Measurements from ENCODE around the gene GNG12.
"Not testable (repeated sequence)": the region's sequence is repeated elsewhere in the genome, so short reads cannot be mapped to it uniquely, and the experiment has no call there.

GNG12 gene

DNA sequence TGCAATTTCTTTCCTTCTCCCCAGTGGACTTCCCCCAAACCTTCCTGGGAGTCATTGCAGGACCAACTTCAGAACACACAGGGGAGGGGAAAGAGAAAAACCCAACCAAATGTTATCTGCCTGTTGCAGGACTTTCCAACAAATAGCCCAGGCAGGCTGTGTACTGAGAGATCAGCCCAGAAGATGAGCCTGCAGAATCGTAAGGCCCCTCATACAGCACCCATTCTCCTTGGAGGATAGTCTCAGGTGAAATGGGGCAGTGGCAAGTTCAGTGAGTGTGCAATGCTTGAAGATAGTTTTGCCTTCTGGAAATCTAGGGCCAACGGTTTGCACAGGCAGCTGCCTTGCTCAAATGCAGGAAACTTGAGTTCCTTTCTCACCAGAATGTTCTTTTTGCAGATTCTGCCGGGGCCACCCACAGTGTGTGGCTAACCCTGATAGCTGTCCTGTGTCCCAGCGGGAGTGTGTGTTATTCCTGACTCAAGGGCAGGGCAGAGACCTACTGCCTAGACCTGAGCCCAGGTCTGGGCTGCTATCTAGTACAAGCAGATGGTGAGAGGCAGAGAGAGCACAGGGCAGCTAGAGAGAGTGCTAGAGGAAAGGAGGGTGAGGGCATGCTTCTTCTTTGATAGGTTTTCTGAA, 99.5 kb downstream of the GNG12 start:
- no peak for DNase-seq (ENCODE audit: low spot score)

DNA sequence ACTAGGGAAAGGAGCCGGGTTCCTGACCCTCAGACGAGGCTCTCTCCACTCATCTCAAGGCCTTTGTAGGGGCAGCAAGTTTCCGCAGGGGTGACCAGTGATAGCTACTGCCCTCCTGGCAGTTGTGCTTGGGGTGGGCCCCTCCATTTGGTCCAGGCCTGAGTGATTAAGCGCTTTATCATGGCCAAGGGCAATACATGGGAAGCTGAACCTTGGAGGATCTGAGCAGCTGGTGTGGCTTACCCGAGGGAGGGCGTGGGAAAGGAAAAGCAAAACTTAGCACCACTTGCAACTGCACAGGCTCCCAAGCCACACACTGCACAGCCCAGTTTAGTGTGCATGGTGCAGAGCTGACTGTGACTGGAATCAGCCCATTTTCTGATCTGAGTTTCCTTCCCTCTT, 100.5 kb downstream of the GNG12 start:
- no peak for DNase-seq (ENCODE audit: low spot score)

DNA sequence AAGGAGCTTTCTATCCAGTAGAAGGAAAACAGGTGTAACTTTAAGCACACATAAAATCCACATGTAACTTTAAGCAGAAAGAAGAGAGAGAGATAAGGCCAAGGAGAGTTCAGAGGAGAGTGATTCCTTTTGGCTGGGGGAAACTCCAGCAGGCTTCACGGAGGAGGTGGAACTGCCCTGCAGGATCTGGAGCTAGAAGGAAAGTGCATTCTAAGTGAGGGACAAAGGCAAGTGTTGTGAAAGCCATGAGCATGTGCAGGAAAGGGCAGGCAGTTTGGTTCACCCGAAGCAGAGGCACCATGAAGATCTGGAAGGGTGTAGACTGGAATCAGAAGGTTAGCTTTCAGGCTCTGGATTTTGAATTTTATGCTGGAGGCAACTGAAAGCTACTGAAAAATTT, 101.9 kb downstream of the GNG12 start:
- DNase-seq (ENCODE audit: low spot score), result no peak

DNA sequence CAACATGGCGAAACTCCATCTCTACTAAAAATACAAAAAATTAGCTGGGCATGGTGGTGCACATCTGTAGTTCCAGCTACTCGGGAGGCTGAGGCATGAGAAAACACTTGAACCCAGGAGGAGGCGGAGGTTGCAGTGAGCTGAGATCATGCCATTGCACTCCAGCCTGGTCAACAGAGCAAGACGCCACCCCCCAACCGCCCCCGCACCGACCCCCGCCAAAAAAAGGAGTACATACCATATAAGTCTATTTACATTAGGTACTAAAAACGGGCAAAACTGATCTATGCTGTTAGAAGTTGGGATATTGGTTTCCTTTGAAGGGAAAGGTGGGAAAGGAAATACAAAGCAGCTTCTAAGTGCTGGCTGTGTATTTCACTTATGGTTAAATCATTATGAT, 103.0 kb downstream of the GNG12 start:
- DNase-seq (ENCODE audit: low spot score), result not testable (repeated sequence)

DNA sequence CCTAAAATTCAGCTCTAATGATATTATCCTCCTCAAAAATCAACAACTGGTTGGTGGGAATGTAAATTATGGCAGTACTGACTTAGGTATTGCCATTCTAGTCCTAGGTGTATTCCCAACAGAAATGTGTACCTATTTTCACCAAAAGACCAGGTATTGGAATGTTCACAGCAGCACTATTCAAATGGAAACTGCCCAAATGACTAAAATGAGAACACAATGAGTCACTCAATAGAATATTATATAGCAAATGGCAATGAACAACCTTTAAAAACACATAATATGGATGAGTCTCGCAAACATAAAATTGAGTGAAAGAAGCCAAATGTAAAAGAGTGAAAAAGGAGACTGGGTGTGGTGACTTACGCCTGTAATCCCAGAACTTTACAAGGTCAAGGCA, 103.4 kb downstream of the GNG12 start:
- DNase-seq (ENCODE audit: low spot score), result no peak

DNA sequence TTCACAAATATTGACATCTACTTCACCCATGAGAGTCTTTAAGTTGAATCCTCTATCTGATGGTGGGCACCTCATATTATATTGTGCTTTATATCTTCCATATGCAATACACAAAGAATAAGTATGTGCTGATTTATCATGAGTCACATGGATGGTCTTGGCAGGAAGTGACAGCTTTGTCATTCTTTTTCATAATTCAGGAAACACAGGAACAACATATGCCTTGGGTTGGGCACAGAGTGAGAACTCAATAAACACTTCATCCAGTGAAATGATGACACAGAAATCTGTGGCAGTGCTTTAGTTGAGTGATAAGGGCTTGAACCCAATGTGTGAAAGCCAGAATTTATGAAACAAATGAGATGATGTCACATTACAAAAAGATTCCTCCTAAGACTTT, 107.0 kb downstream of the GNG12 start:
- no peak for DNase-seq (ENCODE audit: low spot score)

DNA sequence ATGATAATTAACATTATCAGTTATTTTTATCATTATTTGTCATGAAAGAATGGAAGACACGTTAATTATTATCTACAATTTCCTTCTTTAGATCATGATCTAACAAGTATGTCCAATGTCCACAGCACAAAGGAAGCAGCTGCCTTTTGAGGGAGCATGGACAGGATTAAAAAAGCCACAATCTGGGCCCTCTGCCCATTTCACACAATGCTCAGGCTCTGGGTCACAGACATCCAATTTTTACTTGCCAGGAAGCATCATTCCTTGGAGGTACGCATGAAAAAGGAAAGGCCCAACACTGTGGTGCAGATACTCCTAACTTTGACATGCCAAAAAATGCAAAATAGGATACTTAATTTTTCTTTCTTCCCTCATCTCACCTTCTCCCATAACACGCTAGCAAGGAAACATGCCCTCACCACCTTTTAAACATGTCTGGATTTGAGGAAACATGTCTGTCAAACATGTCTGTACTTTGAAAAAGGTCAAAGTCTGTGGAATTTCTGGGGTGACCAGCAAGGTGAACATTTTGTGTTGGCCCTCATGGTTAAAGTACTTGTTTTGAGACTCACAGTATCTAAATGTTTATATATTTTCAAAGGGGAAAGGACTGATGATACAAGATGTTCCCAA, 108.2 kb downstream of the GNG12 start:
- DNase-seq (ENCODE audit: low spot score), result no peak

DNA sequence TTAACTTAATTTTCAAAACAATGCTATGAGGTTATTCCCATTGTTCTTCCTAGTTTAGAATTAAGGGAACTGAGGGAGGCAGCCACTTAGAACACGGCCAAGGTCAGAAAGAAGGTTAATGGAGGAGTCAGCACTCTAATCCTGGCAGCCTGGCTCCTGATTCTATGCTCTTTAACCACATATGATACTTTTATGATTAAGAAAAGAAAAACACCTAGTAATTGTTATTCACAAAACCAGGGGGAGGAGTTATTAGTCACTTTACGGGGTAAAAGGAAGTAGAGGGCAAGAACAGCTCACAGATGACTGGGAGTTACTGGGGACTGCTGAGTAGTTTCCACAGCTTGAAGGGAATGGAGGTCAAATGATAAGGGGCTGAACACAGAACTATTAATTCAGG, 109.6 kb downstream of the GNG12 start:
- DNase-seq (ENCODE audit: low spot score), result no peak

DNA sequence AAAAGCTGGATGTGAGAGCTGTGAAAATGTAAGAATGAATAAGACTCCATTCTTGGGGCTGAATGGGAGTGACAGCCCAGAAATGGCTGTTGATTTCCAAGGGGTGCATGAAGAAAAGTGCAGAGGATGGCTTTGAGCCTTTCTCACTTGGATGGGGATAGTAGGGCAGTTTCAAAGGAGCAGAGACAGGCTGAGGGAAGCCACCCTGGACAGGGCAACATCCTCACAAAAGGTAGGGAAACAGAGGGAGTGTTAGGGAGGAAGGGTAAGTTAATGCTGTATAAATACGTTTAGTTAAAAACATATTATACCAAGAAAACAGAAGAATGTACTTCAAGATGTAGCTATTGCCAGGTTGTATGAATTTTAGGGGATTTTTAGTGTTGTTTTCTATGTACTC, 110.1 kb downstream of the GNG12 start:
- no peak for DNase-seq (ENCODE audit: low spot score)

DNA sequence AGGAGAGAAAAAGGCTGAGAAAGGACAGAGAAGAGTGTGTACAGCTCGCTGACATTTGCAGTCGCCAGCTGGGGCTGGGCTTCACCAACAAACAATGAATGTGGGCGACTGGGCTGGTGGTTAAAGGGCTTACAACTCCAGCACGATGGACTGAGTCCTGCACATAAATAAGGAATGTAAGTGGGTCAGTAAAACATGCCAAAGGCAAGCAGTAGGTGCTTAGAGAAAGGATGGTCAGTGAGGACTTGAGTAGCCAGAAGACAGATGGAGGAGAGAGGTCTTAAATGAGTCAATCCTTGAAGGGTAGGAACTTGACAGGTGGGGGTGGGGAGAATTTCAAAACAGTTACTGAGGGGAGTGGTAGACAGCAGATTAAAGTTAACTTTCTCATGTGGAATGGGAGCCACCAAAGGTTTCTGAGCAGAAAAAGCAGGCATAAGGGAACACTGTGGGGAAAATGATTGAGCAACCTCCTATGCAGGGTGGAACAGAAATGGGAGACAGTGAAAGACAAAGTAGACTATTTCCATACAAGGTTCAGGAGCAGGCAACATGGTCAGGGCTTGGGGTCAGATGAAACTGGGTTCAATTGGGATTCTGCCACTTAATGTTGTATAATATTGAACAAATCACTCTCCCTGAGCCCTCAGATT, 110.8 kb downstream of the GNG12 start:
- DNase-seq (ENCODE audit: low spot score), result no peak

DNA sequence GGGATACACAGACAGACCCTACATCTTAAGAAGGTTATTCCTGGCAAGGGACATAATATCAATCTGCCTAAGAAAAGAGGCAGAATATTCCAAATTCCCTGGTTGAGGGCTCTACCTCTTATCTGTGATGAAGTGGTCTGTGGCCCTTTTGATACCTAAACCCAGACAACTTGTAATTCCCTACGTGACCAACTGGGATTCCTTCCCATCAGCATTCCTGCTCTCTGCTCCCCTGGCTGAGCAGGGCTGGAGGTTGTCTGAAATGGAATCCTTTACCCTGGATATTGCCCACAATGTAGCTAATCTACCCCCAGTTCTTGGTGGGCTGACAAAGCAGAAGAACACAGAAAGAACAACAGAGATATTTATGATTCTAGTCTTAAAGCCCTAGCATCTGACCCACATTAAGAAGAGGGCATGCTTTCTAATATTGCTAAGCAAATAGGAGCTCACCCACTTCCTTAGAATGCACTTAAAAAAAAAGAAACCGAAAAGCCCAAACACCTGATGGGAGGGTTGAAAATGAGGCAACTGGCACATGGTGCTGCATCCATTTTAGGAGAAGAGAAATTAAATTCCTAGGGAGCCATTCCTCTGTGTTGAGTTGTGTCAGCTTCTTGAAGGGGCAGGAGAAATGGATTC, 111.5 kb downstream of the GNG12 start:
- DNase-seq (ENCODE audit: low spot score), result no peak

DNA sequence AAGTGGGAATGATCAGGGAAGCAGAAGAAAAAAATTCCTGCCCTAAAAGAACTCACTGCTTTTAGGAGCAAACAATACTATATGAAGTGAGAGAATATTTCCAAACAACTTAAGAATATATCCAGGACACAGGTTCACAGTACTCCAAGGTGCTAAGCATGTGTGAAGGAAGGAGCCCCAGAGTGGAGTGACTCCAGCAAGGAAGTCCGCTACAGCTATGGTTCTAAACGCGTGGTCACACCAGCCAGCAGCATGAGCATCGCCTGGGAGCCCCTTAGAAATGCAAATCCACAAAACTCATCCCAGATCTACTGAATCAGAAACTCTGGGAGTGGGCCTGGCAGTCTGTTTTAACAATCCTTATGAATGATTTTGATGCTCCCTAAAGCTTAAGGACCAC, 112.2 kb downstream of the GNG12 start:
- DNase-seq (ENCODE audit: low spot score), result no peak

DNA sequence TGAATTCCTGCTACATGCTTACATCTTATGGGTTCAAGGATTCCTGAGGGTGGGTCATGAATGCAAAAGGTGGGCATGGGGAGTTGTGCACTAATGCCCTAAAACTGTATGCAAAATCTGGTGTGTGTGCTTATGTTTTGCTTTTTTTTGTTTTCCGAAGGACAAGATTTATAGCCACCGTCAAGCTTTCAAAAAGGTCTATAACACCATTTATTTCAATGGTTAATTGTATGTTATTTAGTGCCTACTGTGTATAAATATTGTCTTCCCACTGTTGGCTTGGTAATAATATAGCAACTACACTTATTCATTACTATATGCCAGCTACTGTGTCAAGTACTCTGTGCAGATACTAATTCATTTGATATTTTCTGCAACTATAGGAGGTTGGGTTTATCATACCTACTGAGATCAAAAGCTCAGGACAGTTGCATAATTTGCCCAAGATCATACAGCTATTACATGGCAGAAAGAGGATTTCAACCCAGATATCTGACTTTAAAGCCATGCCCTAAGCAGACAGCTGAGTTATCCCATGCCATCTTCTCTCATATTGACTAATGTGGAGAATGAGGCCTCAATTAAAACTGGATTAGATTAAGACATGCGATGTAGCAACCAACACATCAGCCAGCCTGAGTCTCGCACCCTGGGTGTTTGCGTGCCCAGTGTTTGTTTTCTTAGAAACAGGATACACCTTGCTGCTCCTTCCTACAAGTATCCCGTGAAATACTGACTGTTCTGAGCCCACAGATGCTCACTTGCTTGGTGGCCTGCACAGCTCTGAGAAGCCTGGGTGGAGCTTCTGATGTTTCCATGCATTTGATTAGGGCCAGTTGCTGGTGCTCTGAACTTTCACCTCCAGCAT, 113.7 kb downstream of the GNG12 start:
- no peak for DNase-seq (ENCODE audit: low spot score)

DNA sequence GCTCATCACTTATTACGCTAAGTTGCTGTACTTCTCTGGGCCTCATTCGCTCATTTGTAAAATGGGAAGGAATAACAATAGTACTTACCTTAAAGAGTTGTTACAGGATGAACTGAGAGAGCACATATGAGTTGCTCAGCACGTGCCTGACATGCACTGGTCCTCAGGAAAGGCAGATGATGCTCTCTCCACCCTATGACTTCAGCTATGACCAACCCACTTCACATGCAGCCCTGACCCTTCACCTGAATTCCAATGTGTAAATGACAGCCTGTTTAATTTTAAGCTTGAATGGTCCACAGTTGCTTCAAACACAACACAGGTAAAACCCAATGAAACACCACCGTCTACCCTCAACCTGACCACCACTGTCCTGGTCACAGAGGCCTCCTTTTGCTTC, 115.4 kb downstream of the GNG12 start:
- DNase-seq (ENCODE audit: low spot score), result no peak

DNA sequence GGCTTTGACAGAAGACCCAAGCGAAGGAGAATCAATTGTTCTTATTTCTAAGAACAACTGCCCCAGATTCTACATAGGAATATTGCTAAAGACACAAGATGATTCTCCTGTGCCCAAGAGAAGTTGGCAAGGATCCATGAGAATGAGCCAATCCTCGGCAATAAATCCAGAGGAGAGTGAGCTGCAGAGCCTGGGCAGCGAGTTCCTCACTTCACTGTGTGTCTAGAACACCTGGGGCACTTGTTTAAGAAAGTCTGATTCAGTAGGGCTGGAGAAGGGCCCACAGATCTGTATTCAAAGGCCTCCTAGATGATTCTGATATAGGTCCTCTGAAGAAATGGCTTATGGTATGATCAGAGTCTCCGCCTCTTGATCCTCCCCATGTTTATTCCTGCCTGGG, 116.5 kb downstream of the GNG12 start:
- DNase-seq (ENCODE audit: low spot score), result no peak

DNA sequence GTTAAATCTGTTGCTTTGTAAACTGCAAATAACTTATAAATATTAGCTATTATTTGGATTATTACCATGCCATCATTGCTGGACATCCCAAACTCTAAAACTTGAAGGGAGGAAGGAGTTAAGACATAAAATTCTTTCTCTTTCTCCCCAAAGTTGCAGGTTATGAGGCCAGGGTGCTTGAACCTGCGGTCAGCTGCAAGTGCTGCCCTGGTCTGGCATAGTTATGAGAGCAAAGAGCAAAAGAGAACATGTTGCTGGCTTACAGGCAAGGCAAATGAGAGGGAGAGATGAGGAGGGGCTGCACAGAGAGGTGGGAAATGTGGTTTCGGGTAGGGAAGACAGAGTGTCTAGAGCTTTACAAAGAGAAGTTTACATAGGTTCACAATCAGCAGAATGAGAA, 117.4 kb downstream of the GNG12 start:
- DNase-seq (ENCODE audit: low spot score), result no peak

DNA sequence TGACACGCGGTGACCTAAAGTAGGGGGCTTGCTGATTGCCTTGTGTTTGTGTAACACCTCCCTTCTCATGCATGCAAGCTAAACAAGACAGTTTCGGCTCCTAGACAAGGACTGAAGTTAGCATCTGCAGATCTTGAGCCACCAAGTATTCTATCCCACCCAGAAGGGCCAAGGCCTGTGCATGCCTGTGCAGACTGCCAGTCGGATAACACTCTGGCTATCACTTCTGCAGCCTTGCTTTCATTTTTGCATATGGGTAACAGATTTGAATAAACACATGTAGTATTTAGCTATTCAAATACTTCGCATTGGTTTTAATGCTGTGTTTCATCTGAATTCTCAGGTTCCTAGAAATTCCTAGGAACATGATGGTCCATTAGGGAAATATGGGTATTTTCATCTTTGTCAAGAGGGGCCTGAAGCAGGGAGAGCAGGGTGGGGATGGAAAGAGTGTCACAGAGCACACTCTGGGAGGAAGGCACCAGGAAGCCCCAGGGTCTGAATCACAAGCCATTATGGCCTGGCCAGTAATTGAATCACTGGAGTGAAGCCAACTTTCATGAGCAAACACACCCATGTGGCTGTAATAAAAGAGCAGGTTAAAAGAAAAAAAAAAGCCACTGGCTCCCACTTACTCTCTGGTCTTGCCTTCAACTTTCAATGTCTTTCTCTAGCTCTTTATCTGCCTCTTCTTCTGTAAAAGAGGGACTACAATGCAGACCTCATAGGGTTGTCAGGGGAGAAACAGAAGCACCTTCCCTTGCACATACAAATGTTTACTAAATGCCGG, 120.0 kb downstream of the GNG12 start:
- no peak for DNase-seq (ENCODE audit: low spot score)

DNA sequence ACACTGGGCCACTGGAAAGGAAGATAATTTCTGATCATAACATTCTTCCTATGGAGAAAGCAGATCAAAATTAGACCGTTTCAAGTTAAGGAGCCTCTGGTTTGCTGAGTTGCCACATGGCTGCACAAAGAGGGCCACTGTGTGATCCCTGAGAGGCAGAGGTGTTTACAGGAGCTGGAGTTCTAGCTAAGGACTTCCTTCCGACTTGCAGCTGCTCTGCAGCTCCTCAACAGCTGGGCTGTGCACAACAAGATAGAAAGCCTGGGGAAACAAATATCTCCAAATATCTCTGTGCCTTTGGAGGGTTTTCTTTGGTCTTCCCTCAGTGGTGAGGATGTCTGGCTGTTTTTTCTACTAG, 121.4 kb downstream of the GNG12 start:
- no peak for DNase-seq (ENCODE audit: low spot score)

DNA sequence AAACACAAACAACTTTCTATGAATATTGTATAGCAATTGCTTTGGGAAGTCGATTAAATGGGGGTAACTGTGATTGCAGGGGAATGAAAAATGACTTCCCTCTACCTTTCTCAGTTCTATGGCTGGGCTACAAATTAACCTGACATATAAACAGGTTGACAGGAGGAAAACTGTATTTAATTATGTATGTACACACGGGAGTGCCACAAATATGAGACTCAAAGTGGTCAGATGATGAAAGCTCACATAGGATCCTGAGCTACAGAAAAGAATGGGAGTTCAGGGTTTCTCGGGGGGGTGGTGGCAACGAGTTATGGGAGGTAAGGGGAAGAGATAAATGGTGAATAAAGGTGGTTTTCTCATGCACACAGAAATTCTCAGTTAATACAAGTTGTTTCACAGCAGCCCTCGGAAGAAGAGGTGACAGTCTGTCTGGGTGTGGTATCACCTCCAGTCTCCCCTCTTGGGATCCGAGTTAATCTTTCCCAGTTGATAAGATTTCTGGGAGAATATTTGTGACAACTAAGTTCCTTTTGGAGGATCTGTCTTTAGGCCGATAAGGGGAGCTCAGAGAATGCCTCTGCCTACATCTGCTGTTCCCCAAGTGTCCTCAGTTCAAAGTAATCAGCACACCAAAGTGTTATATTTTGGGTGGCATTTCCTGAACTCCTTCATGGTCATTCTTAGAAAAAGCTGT, 122.0 kb downstream of the GNG12 start:
- DNase-seq (ENCODE audit: low spot score), result no peak

DNA sequence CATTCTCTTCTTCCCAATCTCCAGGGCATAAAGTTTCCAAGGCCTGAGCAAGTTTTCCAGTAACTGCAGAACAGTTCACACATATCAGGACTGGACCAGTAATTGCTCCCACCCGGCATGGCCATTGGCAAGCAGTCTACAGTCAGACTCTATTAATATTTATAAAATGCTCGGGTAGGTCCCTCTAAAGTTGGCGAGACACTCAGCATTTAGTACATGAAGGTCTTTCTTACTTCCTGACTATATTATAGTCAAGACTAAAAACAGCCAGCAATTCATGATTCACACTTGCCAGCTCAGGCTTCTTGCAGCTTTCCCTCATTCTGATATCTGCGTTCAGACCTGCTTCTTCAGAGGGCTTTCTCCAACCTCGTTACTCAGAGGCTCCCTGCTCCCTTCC, 122.8 kb downstream of the GNG12 start:
- no peak for DNase-seq (ENCODE audit: low spot score)

DNA sequence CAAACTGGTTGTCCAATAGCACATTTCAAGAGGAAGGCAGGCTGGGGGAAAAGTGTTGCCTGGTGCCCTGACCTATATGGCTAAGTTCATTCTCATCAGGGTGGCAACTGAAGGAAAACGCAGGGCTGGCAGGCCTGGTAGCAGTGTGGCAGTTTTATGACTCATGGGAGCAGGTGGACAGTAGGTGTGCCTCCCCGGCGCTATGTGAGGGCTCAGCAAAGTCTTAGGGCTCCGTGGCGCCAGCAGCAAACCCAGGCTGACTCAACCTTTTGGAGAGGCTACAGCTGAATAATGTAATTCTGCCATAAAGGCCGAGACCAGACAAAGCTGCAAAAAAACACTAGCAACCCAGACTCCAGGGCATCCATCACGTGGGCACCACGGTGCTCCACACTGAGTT, 124.7 kb downstream of the GNG12 start:
- DNase-seq (ENCODE audit: low spot score), result no peak
